Endothelial cell of umbilical vein (primary cell): Measurements from ENCODE around the gene CGB3. TPM values are rescaled to one million over a fixed set of nuclear protein-coding genes. Genes with fewer than 3 reads are reported as not detected.

ENCODE experiments used
- BruUV-seq: library from RNA; stranded (reverse); fragments of 400-500 nt; replicated peaks from 2 replicates; lab custom pipeline; 2021; lab: Mats Ljungman, UMichigan
- CTCF ChIA-PET: fragments of 300-600, 350-600 bp; sonication (Branson Sonifier 250); formaldehyde crosslinking; loops from one replicate; lab custom pipeline; 2021; ENCODE audit warnings: antibody characterized with exemption, inconsistent platforms; lab: Charles Lee
- POLR2A ChIA-PET: fragments of 300-600, 350-600 bp; sonication (Branson Sonifier 250); formaldehyde crosslinking; loops from one replicate; lab custom pipeline; 2021; ENCODE audit warnings: antibody characterized with exemption, inconsistent platforms; lab: Charles Lee
- DNase-seq: peaks from one replicate; pipeline ENCODE4 v3.0.0-alpha.2; 2011; ENCODE audit warnings: low read depth, low spot score
- FAIRE-seq: peaks from 2 replicates; lab custom pipeline; 2011; peaks lifted over from hg19 to GRCh38; lab: Jason Lieb, UNC
- H2AFZ ChIP-seq: 2 replicates; pipeline ENCODE4 v1.6.0; 2012; ENCODE audit warnings: low read depth, low read length, control low read depth, inconsistent platforms
- H3K27ac ChIP-seq: 2 replicates; pipeline ENCODE4 v1.5.1; 2011; ENCODE audit warnings: low read depth, mild to moderate bottlenecking, control low read depth, low read length, moderate library complexity; ENCODE audit not compliant: insufficient read depth
- H3K27me3 ChIP-seq, 2 experiments: 2 replicates each; pipeline versions ENCODE4 v1.6.0 to v1.6.1; 2011; ENCODE audit warnings: low read length in 2 of 2, mixed read lengths in 1 of 2; ENCODE audit not compliant: control insufficient read depth in 2 of 2, insufficient read depth in 2 of 2
- H3K36me3 ChIP-seq, 2 experiments: 2 replicates in 1 of 2; 3 replicates in 1 of 2; pipeline ENCODE4 v1.5.1; 2011; ENCODE audit warnings: low read length in 2 of 2, mild to moderate bottlenecking in 1 of 2, moderate library complexity in 1 of 2; ENCODE audit not compliant: control insufficient read depth in 2 of 2, insufficient read depth in 2 of 2; ENCODE audit errors: extremely low read depth in 1 of 2
- H3K4me1 ChIP-seq: 3 replicates; pipeline ENCODE4 v1.5.1; 2011; ENCODE audit warnings: mild to moderate bottlenecking, low read length; ENCODE audit not compliant: control insufficient read depth, insufficient read depth; ENCODE audit errors: extremely low read depth
- H3K4me2 ChIP-seq: 2 replicates; pipeline ENCODE4 v1.6.1; 2011; ENCODE audit warnings: low read length, control low read depth, mixed read lengths; ENCODE audit not compliant: insufficient read depth
- H3K4me3 ChIP-seq, 3 experiments: fragments of 200-600 bp in 1 of 3; sonication (generic), shearing (Covaris generic) in 1 of 3; replicated peaks in 1 of 3; 2 replicates each; pipeline ENCODE4 v1.5.1; 2011 to 2016; ENCODE audit warnings: control low read depth in 3 of 3, low read length in 3 of 3, mild to moderate bottlenecking in 2 of 3, inconsistent platforms in 1 of 3, low read depth in 1 of 3, moderate library complexity in 1 of 3; ENCODE audit not compliant: insufficient read depth in 1 of 3
- H3K79me2 ChIP-seq: 2 replicates; pipeline ENCODE4 v1.6.0; 2012; ENCODE audit warnings: low read length, inconsistent platforms; ENCODE audit not compliant: control insufficient read depth, insufficient read depth
- H3K9ac ChIP-seq: replicated peaks from 2 replicates; pipeline ENCODE3; 2011; ENCODE audit warnings: low read length, control low read depth; ENCODE audit not compliant: insufficient read depth; ENCODE audit errors: extremely low read depth
- H3K9me1 ChIP-seq: replicated peaks from 3 replicates; pipeline ENCODE4 v1.6.0; 2011; ENCODE audit warnings: mild to moderate bottlenecking, low read length; ENCODE audit not compliant: control insufficient read depth, insufficient read depth; ENCODE audit errors: extremely low read depth
- H3K9me3 ChIP-seq: replicated peaks from 2 replicates; pipeline ENCODE4 v1.5.1; 2012; ENCODE audit warnings: low read length, inconsistent platforms; ENCODE audit not compliant: control insufficient read depth, insufficient read depth
- H4K20me1 ChIP-seq: replicated peaks from 2 replicates; pipeline ENCODE3; 2011; ENCODE audit warnings: mild to moderate bottlenecking, low read length; ENCODE audit not compliant: control insufficient read depth, insufficient read depth; ENCODE audit errors: extremely low read depth
- CTCF ChIP-seq, 2 donors: IDR thresholded peaks; 1 replicate in 1 of 2; 2 replicates in 1 of 2; pipeline ENCODE4 v1.5.1; 2011; ENCODE audit warnings: low read length in 2 of 2, mild to moderate bottlenecking in 2 of 2, moderate library complexity in 2 of 2, control low read depth in 1 of 2, inconsistent platforms in 1 of 2, low read depth in 1 of 2; ENCODE audit not compliant: insufficient read depth in 1 of 2; ENCODE audit errors: extremely low read depth in 1 of 2
- EZH2 ChIP-seq: IDR thresholded peaks from 2 replicates; pipeline ENCODE4 v1.6.1; 2012; ENCODE audit warnings: borderline replicate concordance, low read depth, mild to moderate bottlenecking, moderate library complexity, low read length, inconsistent platforms; ENCODE audit not compliant: severe bottlenecking
- FOS ChIP-seq: IDR thresholded peaks from 2 replicates; pipeline ENCODE4 v1.6.1; 2011; ENCODE audit warnings: mild to moderate bottlenecking, low read length, moderate library complexity, borderline replicate concordance; ENCODE audit not compliant: insufficient read depth
- GATA2 ChIP-seq: IDR thresholded peaks from 2 replicates; pipeline ENCODE4 v1.7.0; 2011; ENCODE audit warnings: low read depth, mild to moderate bottlenecking, moderate library complexity, mixed read lengths, low read length; ENCODE audit not compliant: insufficient read length, insufficient read depth
- JUN ChIP-seq: IDR thresholded peaks from 2 replicates; pipeline ENCODE4 v1.6.1; 2011; ENCODE audit warnings: borderline replicate concordance, low read depth; ENCODE audit not compliant: insufficient read length, insufficient read depth
- MAX ChIP-seq: IDR thresholded peaks from 2 replicates; pipeline ENCODE4 v1.6.1; 2011; ENCODE audit not compliant: insufficient read depth, insufficient read length
- MYC ChIP-seq: IDR thresholded peaks from one replicate; pipeline ENCODE4 v1.6.1; 2011; ENCODE audit warnings: mild to moderate bottlenecking, low read depth, low read length
- POLR2A ChIP-seq: IDR thresholded peaks from 2 replicates; pipeline ENCODE4 v1.6.1; 2012; ENCODE audit warnings: low read depth, mild to moderate bottlenecking, control low read depth, low read length
- POLR2AphosphoS5 ChIP-seq: IDR thresholded peaks from 2 replicates; pipeline ENCODE4 v1.6.1; 2012; ENCODE audit warnings: low read depth, mild to moderate bottlenecking, control low read depth, low read length, moderate library complexity; ENCODE audit not compliant: insufficient read depth
- dilution Hi-C: fragments of 300-500 bp; cut with MboI; formaldehyde crosslinking; loops from one replicate; pipeline ENCODE4 v1.15.0; 2019; ENCODE audit warnings: low sequenced_read_pairs; ENCODE audit not compliant: extremely low pct_ligation_motif_present
- intact Hi-C: fragments of 100-400 bp; cut with micrococcal nuclease; formaldehyde crosslinking; loops from one replicate; pipeline ENCODE4 v1.10.0; 2022
- polyA plus RNA-seq, 4 experiments: library from polyadenylated mRNA; depleted of rRNA in 3 of 4; stranded (reverse) in 3 of 4; unstranded in 1 of 4; fragments of >200 nt; gene quantifications; 2 replicates each; pipeline versions ENCODE4 v1.2.1 to v1.2.3, GENCODE V29; 2011 to 2012; ENCODE audit warnings: missing spikeins in 1 of 4
- total RNA-seq: library from RNA; stranded (reverse); gene quantifications from 2 replicates; pipeline ENCODE4 v1.2.3, GENCODE V29; 2021

Gene CGB3
- total and polyA plus RNA-seq, 2 donors (not counting 3 experiments of a cell fraction or from before 2014, with no cell fraction given): not detected

GRCh38 chr19:48985711-48986110 is 38.4 kb downstream of the CGB3 start:
- no peak overlapping the region for H3K4me3 ChIP-seq
- BruUV-seq: no TSS peak
- ChIA-PET CTCF (interaction anchor here (1.0 to 1.9 kb wide), 4 partner anchors 7 to 34 kb away, joined by 3 to 12 read pairs (median 6); no protein-coding TSS in a partner anchor), POLR2A (no interaction called here)
- dilution Hi-C loops: no loop called here
- TF ChIP-seq MAX (no peak), EZH2 (no peak)
- no peaks in the 10 kb centered on the region for H4K20me1 ChIP-seq
- H3K27ac ChIP-seq: no peak overlapping the region
- H3K9me3 ChIP-seq: no peaks in the 10 kb centered on the region
- DNase-seq: no peak
- H3K9me1 ChIP-seq: no peaks in the 10 kb centered on the region
- FAIRE-seq: no peak
- H2AFZ ChIP-seq: no peak overlapping the region
- no peaks in the 10 kb centered on the region for H3K27me3 ChIP-seq
- H3K4me1 ChIP-seq: no peaks in the 10 kb centered on the region
- no peak overlapping the region for H3K4me2 ChIP-seq
- peaks cover 3% of the 10 kb centered on the region for H3K79me2 ChIP-seq
- no peak overlapping the region for H3K9ac ChIP-seq
- peaks cover 0 to 14% of the 10 kb centered on the region in 2 experiments for H3K36me3 ChIP-seq
- intact Hi-C loops: no loop called here

- no peak for TF ChIP-seq FOS
- TF ChIP-seq EZH2: no peak
- TF ChIP-seq POLR2A: no peak
- TF ChIP-seq CTCF (IDR thresholded peaks at IDR 0.05; ENCODE audit: extremely low read depth in 1 of 2, insufficient read depth in 1 of 2, low read depth in 1 of 2, low read length in 2 of 2): no peak
- no peak for TF ChIP-seq POLR2AphosphoS5
- no peak for TF ChIP-seq GATA2
- no peak for TF ChIP-seq JUN
- TF ChIP-seq MAX: no peak
- TF ChIP-seq MYC: no peak
- H3K36me3 ChIP-seq: peaks cover 0 to 9% of the 10 kb centered on the region in 2 experiments
Observed at GRCh38 chr19:48982280-48982679, 41.9 kb downstream of the CGB3 start.

More at GRCh38 chr19:48982280-48982679, 41.9 kb downstream of the CGB3 start:
- Histone ChIP-seq H3K4me3 (no peak overlapping the region), H3K9ac (no peak overlapping the region), H3K4me2 (no peak overlapping the region), H3K4me1 (no peaks in the 10 kb centered on the region), H2AFZ (no peak overlapping the region), H3K79me2 (no peaks in the 10 kb centered on the region), H3K9me3 (no peaks in the 10 kb centered on the region), H3K9me1 (no peaks in the 10 kb centered on the region), H3K27me3 (no peaks in the 10 kb centered on the region), H4K20me1 (no peaks in the 10 kb centered on the region), H3K27ac (no peak overlapping the region)
- no peak for FAIRE-seq
- DNase-seq: no peak
- ChIA-PET CTCF (no interaction called here), POLR2A (no interaction called here)
- intact Hi-C loops: no loop called here
- BruUV-seq: no TSS peak
- dilution Hi-C loops: no loop called here
